HTERT RPE-1 (cell line): ENCODE results near the gene RNASEH2A.

Source experiments
- in situ Hi-C: fragments of 300-500 bp; cut with MboI; formaldehyde crosslinking; loops from 4 replicates; pipeline ENCODE4 v1.14.3; 2020; ENCODE audit warnings: low sequenced_read_pairs

RNASEH2A gene

GRCh38 chr19:12858041-12858928, 51.9 kb downstream of the RNASEH2A start:
- in situ Hi-C loops, result no loop called here

- in situ Hi-C loops, result no loop called here
Measured at GRCh38 chr19:12859546-12859945, 53.2 kb downstream of the RNASEH2A start.
